Caco-2 (cell line): ENCODE data around the gene EPHB1. TPM values are rescaled to one million over a fixed set of nuclear protein-coding genes. Genes with fewer than 3 reads are reported as not detected.

Experiments
- BruUV-seq: library from RNA; stranded (reverse); fragments of 400-500 nt; replicated peaks from 2 replicates; lab custom pipeline; 2021; lab: Mats Ljungman, UMichigan
- CTCF ChIA-PET: fragments of 300-600 bp; sonication (Branson Sonifier 250); formaldehyde crosslinking; loops from one replicate; lab custom pipeline; 2022; ENCODE audit warnings: antibody characterized with exemption; lab: Charles Lee
- POLR2A ChIA-PET: fragments of 300-600 bp; sonication (Branson Sonifier 250); formaldehyde crosslinking; loops from one replicate; lab custom pipeline; 2022; ENCODE audit warnings: antibody characterized with exemption; lab: Charles Lee
- DNase-seq, 2 experiments: peaks; one replicate each; pipeline versions ENCODE4 v3.0.0 to v3.0.0-alpha.2; 2020 to 2022
- H3K27me3 ChIP-seq: replicated peaks from 2 replicates; pipeline ENCODE4 v1.6.0; 2011; ENCODE audit warnings: low read length; ENCODE audit not compliant: control insufficient read depth, insufficient read depth
- H3K36me3 ChIP-seq: 2 replicates; pipeline ENCODE4 v1.5.1; 2011; ENCODE audit warnings: low read length; ENCODE audit not compliant: control insufficient read depth, insufficient read depth
- H3K4me1 ChIP-seq: fragments of 250-450 bp; sonication (Bioruptor Pico); 2 replicates; pipeline ENCODE4 v1.5.1; 2020; ENCODE audit warnings: mild to moderate bottlenecking
- H3K4me3 ChIP-seq: 2 replicates; pipeline ENCODE4 v1.5.1; 2011; ENCODE audit warnings: low read depth, mild to moderate bottlenecking, control low read depth, low read length
- H3K9me3 ChIP-seq: fragments of 250-450 bp; sonication (Bioruptor Pico); 2 replicates; pipeline ENCODE4 v1.5.1; 2020; ENCODE audit warnings: mild to moderate bottlenecking, moderate library complexity
- H3K27ac Mint-ChIP-seq: one replicate; pipeline ENCODE4 v1.8.0; 2022; ENCODE audit warnings: mixed read lengths; ENCODE audit not compliant: unreplicated experiment
- H3K27me3 Mint-ChIP-seq: one replicate; pipeline ENCODE4 v1.8.0; 2022; ENCODE audit warnings: mixed read lengths; ENCODE audit not compliant: insufficient read depth, unreplicated experiment
- H3K36me3 Mint-ChIP-seq: one replicate; pipeline ENCODE4 v1.8.0; 2022; ENCODE audit warnings: mild to moderate bottlenecking, mixed read lengths; ENCODE audit not compliant: insufficient read depth, unreplicated experiment
- H3K4me1 Mint-ChIP-seq: one replicate; pipeline ENCODE4 v1.8.0; 2022; ENCODE audit warnings: low read depth, mixed read lengths; ENCODE audit not compliant: unreplicated experiment
- H3K4me3 Mint-ChIP-seq: one replicate; pipeline ENCODE4 v1.8.0; 2022; ENCODE audit warnings: mild to moderate bottlenecking, moderate library complexity, mixed read lengths; ENCODE audit not compliant: unreplicated experiment
- H3K9me3 Mint-ChIP-seq: one replicate; pipeline ENCODE4 v1.8.0; 2022; ENCODE audit warnings: mixed read lengths; ENCODE audit not compliant: unreplicated experiment
- intact Hi-C: fragments of 100-400 bp; cut with micrococcal nuclease; formaldehyde crosslinking; loops from one replicate; pipeline ENCODE4 v1.10.0; 2022; ENCODE audit not compliant: unreplicated experiment
- total RNA-seq: library from RNA; stranded (reverse); gene quantifications from 2 replicates; pipeline ENCODE4 v1.2.3, GENCODE V29; 2022
- TF ChIP-seq, protein P1 (sequence below), 2 experiments: fragments of 200-600 bp in 1 of 2; IDR thresholded peaks; 1 replicate in 1 of 2; 2 replicates in 1 of 2; pipeline versions ENCODE4 v1.5.1 to v1.8.0; 2011 to 2022; ENCODE audit warnings: antibody characterized with exemption in 1 of 2, control low read depth in 1 of 2, inconsistent platforms in 1 of 2, low read depth in 1 of 2, low read length in 1 of 2, mild to moderate bottlenecking in 1 of 2, moderate library complexity in 1 of 2; ENCODE audit not compliant: insufficient read depth in 1 of 2, severe bottlenecking in 1 of 2, unreplicated experiment in 1 of 2

Gene EPHB1
- total RNA-seq, 1 experiment from 2014 or later: 2.3 TPM

DNA sequence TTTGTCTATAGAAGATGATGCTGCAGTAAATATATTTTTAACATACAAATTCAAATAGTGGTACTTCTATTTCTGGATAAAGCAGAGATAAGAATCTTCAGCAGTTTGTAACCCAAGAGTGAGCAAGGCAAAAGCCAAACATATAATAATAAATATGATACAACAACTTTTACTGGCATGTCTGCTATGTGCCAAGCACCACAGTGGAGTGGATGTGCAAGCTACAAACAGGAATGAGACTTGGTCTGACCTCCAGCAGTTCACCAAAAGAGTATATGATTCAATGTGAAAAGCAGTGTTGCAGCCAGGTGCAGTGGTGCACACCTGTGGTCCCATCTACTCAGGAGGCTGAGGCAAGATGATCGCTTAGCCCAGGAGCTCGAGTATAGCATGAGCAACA is 395.6 kb downstream of the EPHB1 start:
- intact Hi-C loops: no loop called here
- no peak for DNase-seq
- Histone ChIP-seq H3K36me3 (no peaks in the 10 kb centered on the region), H3K4me1 (no peaks in the 10 kb centered on the region), H3K27me3 (no peaks in the 10 kb centered on the region), H3K9me3 (no peaks in the 10 kb centered on the region), H3K4me3 (no peak overlapping the region)
- no TSS peak for BruUV-seq
- Mint-ChIP-seq H3K4me3 (no peak overlapping the region), H3K9me3 (no peaks in the 10 kb centered on the region), H3K27ac (no peak overlapping the region), H3K4me1 (no peaks in the 10 kb centered on the region), H3K36me3 (no peaks in the 10 kb centered on the region), H3K27me3 (peaks cover 6% of the 10 kb centered on the region)
- TF ChIP-seq, protein P1, sequence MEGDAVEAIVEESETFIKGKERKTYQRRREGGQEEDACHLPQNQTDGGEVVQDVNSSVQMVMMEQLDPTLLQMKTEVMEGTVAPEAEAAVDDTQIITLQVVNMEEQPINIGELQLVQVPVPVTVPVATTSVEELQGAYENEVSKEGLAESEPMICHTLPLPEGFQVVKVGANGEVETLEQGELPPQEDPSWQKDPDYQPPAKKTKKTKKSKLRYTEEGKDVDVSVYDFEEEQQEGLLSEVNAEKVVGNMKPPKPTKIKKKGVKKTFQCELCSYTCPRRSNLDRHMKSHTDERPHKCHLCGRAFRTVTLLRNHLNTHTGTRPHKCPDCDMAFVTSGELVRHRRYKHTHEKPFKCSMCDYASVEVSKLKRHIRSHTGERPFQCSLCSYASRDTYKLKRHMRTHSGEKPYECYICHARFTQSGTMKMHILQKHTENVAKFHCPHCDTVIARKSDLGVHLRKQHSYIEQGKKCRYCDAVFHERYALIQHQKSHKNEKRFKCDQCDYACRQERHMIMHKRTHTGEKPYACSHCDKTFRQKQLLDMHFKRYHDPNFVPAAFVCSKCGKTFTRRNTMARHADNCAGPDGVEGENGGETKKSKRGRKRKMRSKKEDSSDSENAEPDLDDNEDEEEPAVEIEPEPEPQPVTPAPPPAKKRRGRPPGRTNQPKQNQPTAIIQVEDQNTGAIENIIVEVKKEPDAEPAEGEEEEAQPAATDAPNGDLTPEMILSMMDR (IDR thresholded peaks at IDR 0.05; ENCODE audit: insufficient read depth in 1 of 2, low read depth in 1 of 2, low read length in 1 of 2, severe bottlenecking in 1 of 2, unreplicated experiment in 1 of 2): no peak
- POLR2A ChIA-PET: no interaction called here
- CTCF ChIA-PET: interaction anchor here (0.7 kb wide), 1 partner anchor 18 kb away, joined by 7 read pairs; no protein-coding TSS in a partner anchor

DNA sequence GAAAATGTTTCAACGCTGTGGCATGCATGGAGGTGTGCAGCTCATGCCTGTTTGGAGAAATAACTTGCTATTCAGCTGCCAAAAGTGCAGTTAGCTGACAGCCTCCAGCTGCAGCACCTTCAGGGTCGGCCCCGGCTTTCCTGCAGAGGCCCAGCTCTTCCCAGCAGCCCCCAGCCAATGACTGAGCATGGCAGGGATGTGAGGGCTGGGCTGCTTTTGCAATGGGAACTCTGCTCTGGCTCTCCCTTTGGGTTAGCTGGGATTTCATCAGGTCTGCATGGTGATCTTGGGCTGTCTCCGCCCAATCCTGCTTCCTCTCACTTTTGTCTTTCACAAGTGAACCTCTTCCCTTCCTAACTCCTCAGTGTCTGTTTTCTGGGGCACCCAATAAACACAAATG is 396.6 kb downstream of the EPHB1 start:
- no peaks in the 10 kb centered on the region for H3K9me3 Mint-ChIP-seq
- H3K4me3 Mint-ChIP-seq: no peak overlapping the region
- no peaks in the 10 kb centered on the region for H3K4me1 ChIP-seq
- H3K27me3 Mint-ChIP-seq: peaks cover 6% of the 10 kb centered on the region
- ChIA-PET CTCF (interaction anchor here (0.7 kb wide), 1 partner anchor 423 kb away, joined by 4 read pairs; no protein-coding TSS in a partner anchor), POLR2A (no interaction called here)
- no peaks in the 10 kb centered on the region for H3K36me3 ChIP-seq
- BruUV-seq: no TSS peak
- no peaks in the 10 kb centered on the region for H3K36me3 Mint-ChIP-seq
- H3K4me1 Mint-ChIP-seq: no peaks in the 10 kb centered on the region
- no peak overlapping the region for H3K4me3 ChIP-seq
- no peak overlapping the region for H3K27ac Mint-ChIP-seq
- TF ChIP-seq, protein P1 (IDR thresholded peaks at IDR 0.05; ENCODE audit: insufficient read depth in 1 of 2, low read depth in 1 of 2, low read length in 1 of 2, severe bottlenecking in 1 of 2, unreplicated experiment in 1 of 2): no peak
- no peaks in the 10 kb centered on the region for H3K27me3 ChIP-seq
- DNase-seq: no peak
- intact Hi-C loops: no loop called here
- H3K9me3 ChIP-seq: no peaks in the 10 kb centered on the region

DNA sequence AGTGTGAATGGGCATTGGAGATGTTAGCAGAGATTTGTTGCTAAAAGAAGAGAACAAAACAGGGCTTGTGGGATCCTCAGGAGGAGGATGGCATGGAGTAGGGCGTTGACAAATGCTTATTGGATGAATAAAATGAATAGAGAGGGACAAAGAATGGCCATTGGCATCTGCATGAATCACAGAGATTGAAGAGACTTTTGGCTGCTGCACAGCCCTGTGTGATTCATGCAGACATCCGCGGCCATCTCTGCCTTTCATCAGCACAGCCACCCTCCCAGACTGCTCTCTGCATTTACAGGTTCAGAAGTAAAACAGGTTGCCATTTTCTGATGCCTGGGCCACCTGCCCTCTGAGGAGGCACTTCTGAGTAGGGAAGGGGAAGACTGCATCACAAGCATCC is 397.9 kb downstream of the EPHB1 start:
- Histone ChIP-seq H3K4me1 (no peaks in the 10 kb centered on the region), H3K36me3 (no peaks in the 10 kb centered on the region), H3K4me3 (no peak overlapping the region), H3K27me3 (no peaks in the 10 kb centered on the region), H3K9me3 (no peaks in the 10 kb centered on the region)
- Mint-ChIP-seq H3K4me3 (no peak overlapping the region), H3K4me1 (no peaks in the 10 kb centered on the region), H3K36me3 (no peaks in the 10 kb centered on the region), H3K27ac (no peak overlapping the region), H3K9me3 (no peaks in the 10 kb centered on the region), H3K27me3 (peaks cover 6% of the 10 kb centered on the region)
- ChIA-PET CTCF (no interaction called here), POLR2A (no interaction called here)
- intact Hi-C loops: no loop called here
- TF ChIP-seq, protein P1 (IDR thresholded peaks at IDR 0.05; ENCODE audit: insufficient read depth in 1 of 2, low read depth in 1 of 2, low read length in 1 of 2, severe bottlenecking in 1 of 2, unreplicated experiment in 1 of 2): no peak
- DNase-seq: no peak
- BruUV-seq: no TSS peak
